Hematopoietic multipotent progenitor cell treated with erythropoietin and hydrocortisone succinate and interleukin-3 and kit ligand, for 15 days (in vitro differentiated cells): ENCODE results near the gene TBC1D22A.

ENCODE experiments used
- DNase-seq: peaks from one replicate; pipeline ENCODE4 v3.0.0-alpha.2; 2015; ENCODE audit warnings: low spot score

TBC1D22A gene

DNA sequence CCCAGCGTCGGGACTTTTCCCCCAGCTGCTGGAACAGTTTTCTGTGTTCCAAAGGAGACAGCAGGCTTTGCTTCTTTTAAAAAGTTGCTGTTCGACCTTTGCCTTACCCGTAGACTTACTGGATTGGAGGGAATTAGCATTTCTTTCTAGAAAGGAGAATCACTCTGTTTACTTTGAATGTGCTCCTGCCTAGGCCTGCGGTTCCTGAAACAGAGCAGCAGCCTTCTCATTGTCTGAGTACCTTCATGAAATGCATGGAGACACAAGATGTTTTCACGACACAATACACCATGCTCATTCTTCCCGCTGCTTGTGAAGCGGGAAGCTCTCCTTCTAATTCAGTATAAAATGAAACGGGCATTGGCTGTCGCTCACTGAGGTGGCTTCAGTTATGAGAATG, 196.2 kb downstream of the TBC1D22A start:
- no peak for DNase-seq

GRCh38 chr22:46959369-46959768, 196.9 kb downstream of the TBC1D22A start:
- DNase-seq = no peak

GRCh38 chr22:46961591-46962295, 199.3 kb downstream of the TBC1D22A start:
- no peak for DNase-seq

DNA sequence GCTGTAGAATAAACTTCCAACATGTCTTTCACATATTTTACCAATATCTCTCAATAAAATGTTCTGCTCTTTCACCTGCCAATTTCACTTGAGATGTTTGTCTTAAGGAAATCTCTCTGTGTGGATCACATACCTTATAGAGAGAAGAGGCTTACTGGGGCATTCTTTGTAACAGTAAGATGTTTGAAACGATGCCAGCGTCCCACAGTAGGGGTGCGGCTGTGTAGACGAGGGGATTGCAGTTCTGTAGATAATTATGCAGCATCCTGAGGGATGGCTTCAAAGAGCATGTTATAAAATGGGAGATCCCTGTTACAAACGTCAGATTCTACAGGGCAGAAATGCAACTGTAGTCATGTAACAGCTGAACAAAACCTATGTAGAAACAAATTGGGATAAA, 200.0 kb downstream of the TBC1D22A start:
- no peak for DNase-seq

GRCh38 chr22:46963672-46964545, 201.5 kb downstream of the TBC1D22A start:
- no peak for DNase-seq

DNA sequence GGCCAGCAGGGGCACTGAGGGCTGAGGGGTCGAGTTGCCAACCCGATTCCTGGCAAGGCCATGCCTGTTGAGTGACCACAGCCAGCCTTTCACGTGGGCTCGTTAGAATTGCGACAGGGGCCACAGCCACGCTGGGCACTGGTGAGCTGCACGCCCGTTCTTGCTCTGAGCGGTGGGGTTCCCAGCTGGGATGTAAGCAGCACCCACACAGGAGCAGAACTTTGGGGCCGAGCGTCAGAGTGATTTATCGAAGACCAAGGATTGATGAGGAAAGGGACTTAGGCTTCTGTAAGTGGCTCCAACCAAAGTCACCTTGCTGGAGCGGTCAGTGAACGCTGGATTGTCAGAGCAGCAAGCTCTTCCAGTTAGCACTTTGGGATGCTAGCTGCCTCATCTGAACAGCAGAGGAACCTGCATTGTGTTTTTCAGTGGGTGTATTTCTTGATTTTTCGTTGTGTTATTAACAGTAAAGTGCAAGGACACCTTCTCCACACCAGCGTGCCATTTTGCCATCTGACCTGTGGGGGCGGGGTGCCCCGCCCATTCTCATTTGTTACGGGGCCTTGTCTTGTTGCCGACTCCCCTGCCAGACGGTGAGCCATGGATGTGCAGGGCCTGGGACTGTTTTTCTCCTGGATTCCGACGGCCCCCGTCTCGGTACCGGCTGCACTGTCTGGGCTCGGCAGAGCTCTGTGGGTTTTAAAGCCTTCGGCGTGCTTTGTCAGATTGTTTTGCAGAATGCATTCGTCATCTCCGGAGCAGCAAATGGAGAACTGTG, 202.5 kb downstream of the TBC1D22A start:
- DNase-seq = no peak

DNA sequence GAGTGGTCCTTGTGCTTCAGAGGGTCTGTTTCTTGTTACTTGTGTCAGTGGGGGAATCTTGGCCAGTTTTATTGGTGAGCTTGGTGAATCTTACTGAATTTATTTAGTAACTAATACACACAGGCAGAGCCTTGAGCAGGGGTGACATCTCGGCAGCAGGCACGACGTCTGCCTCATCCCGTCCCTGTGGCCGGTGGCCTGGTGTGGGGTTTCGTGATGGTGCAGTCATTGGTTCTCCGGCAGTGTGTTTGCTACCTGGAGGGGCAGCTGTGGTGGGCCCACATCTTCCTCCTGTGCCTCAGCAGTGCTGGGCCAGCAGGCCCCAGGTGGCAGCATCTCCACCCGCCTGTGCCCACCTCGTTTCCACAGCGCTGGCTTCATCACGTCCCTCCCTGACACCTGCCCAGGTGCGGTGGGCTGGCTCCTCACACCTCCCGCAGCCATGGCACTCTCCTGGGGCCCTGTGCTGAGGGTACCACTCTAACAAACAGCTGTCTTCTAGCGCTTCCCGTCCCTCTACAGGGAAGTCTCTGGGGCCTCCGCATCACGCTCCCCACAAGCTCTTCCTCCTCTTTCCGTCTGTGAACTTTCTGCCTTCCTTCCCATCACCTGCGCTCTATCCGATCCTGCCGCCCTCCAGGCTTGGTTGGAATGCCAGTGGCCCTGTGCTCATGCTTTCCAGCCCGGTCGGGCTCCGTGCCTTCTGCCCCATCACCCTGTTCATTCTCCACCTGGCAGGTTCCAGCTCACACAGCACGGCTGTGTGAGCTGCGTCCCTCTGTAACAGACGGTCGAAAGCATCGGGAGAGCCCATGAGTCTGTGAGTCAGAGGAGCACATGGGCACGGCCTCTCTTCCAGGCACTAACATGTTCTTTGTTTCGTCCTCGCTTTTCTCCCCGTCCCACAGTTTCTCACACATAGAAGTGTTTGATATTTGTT, 203.4 kb downstream of the TBC1D22A start:
- DNase-seq = no peak

GRCh38 chr22:46966495-46966845, 204.0 kb downstream of the TBC1D22A start:
- no peak for DNase-seq

DNA sequence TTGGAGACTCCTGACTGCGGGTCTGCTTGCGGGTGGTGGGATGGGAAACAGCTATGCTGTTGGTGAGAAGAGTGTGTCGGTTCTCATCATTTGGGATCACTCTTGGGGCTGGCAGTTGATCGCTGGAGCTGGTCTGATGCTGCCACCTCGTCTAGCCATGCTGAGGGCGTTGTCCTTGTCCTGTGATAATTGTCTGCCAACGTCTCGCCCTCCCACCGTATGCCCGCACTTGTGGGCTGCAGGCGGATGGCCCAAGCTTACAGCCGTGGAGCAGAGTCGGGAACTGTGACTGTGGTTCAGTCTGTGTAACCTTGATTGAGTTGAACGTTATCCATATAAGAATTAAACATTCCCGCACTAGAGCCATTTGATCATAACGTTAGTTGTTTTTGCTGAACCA, 204.4 kb downstream of the TBC1D22A start:
- DNase-seq = no peak

DNA sequence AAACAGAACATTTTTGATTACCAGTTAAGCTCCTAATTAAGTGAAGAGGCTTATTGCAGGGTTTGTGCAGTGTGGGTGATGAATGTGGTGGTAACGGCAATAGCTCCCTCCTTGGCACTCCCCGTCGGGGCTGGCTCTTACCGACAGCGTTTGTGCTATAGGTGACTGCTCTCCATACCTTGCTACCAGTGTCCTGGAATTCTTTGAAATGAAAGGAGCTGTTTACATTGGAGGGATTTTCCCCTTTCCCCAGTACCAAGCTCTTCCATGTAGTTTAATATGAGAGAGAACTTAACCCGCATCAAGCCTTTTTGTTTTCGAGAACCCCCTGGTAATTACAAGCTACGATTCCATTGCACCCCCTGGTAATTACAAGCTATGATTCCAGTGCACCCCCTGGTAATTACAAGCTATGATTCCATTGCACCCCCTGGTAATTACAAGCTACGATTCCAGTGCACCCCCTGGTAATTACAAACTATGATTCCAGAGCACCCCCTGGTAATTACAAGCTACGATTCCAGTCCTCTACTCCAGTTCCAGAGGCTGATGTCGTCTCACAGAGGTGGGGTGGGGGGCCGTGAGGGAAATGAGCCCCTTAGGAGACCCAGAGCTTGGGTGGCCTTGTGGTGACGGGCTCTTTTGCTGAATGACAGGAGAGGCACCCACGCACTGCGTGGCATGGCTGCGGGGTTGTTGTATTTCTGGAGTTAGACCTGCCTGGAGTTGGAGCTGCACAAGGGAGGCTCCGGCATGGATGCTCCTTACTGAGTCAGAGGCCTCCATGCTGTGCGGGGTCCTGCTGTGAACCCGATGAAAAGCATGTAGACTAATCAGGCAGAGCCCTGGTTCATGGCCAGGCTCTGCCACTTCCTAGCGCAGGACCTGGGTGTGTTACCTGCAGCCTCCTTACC, 205.3 kb downstream of the TBC1D22A start:
- DNase-seq = no peak

- DNase-seq = no peak
Measured at GRCh38 chr22:46968359-46968740, 205.9 kb downstream of the TBC1D22A start.

GRCh38 chr22:46968848-46969247, 206.4 kb downstream of the TBC1D22A start:
- DNase-seq = no peak

- DNase-seq = no peak
Measured at GRCh38 chr22:46969491-46969890, 207.0 kb downstream of the TBC1D22A start.

DNA sequence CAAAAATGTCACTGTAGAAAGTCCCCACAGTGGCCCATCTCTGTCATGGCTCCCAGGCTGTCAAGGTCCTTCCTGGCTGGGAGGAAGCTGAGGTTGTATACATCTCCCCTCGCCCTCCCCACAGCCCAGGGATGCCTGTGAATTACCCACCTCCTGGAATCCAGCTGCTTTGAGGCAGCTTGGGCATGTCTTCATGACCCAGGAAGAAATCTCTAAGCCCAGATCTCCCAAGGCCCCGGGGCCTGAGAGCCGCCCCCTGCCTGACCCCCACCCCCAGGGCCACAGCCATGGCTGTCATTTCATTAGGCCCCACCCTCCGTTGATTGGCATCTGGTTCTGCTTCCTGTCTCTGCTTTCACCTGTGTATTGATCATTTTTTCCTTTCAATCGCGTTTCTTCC, 207.5 kb downstream of the TBC1D22A start:
- no peak for DNase-seq

GRCh38 chr22:46970411-46971098, 208.1 kb downstream of the TBC1D22A start:
- DNase-seq = no peak

DNA sequence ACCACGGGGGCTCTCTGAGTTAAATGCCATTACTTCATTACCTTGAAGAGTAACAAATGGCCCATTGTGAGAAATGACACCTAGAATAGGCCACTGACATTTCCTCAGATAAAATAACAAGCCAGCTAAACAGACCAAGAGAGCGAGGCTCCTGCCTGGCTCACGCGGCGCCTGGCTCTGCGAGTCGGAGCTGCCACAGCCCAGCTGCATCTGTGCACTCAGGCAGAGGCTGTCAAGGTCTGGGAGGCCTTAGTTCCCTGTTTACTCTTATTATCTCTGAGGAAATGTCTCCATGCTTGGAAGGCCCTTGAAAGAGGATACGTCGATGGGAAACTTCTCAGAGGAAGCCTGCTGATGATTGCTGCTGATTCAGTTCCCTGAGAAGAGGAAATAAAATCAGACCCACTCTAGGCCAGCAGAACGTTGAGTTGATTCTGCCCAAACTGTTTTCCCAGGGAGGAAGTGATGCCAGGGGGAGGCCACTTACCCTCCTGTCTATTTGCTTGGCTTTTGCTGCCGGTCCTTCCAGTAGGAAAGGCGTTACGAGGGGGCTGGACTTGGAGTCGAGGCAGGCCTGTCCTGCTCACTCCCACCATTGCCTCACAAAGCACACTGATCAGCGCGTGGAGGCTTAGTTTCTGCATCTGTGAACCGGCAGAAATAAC, 208.8 kb downstream of the TBC1D22A start:
- no peak for DNase-seq

- no peak for DNase-seq
Measured at GRCh38 chr22:46971764-46972125, 209.3 kb downstream of the TBC1D22A start.

GRCh38 chr22:46972256-46972655, 209.8 kb downstream of the TBC1D22A start:
- DNase-seq = no peak
